GM21526 (cell line): Measurements from ENCODE around the gene KRTAP3-2.

Experiments used
- ATAC-seq: cut with Tn5 transposase; IDR thresholded peaks from one replicate; pipeline ENCODE4 v1.9.1; 2021; ENCODE audit warnings: moderate library complexity; ENCODE audit not compliant: unreplicated experiment, low FRiP score

The KRTAP3-2 gene

GRCh38 chr17:41012326-41013120 is 12.8 kb upstream of the KRTAP3-2 start:
- ATAC-seq, result no peak

GRCh38 chr17:41010441-41010840 is 10.7 kb upstream of the KRTAP3-2 start:
- no peak for ATAC-seq

DNA sequence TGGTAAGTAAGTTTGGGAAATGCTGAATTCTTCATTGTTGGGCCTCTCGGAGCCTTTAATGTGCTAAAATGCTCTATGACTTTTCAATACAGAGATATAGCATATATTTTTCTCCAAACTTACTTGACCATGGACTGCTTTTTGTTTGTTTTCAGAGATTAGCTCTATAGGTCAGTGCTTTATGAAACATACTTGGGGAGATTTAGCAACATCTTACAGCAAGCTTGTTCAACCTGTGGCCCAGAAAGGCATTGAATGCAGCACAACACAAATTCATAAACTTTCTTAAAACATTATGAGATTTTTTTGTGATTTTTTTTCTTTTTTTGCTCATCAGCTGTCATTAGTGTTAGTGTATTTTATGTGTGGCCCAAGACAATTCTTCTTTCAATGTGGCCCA is 10.2 kb upstream of the KRTAP3-2 start:
- no peak for ATAC-seq

- no peak for ATAC-seq
Measured at GRCh38 chr17:41009301-41009760, 9.6 kb upstream of the KRTAP3-2 start.

GRCh38 chr17:41008811-41009210 is 9.1 kb upstream of the KRTAP3-2 start, which contains the start of gene KRTAP3-1:
Gene KRTAP3-1, minus strand, starts transcription at chr17:41009128. Its CDS starts 54 bp downstream, at chr17:41009074.
- ATAC-seq, result no peak

- ATAC-seq, result no peak
Measured at GRCh38 chr17:41004397-41004796, 4.7 kb upstream of the KRTAP3-2 start.

DNA sequence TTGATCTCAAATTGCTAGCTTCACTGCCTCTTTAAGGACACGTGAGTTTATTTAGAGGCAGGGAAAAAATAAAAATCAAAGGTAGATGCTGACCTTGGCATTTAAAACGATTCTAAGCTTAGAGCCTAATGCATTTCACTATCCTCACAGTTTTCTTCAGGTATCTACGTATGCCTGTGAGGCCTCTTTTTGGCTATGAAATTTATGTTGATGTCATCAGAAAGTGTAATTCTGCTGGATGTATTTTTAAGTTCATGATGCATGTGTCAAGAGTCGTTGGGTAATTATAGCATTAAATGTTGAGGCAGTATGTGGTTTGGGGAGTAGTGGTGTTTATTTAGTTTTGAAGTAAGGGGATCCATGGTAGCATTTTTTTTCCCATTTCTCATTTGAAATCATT is 4.2 kb upstream of the KRTAP3-2 start:
- no peak for ATAC-seq

- ATAC-seq, result no peak
Measured at GRCh38 chr17:41002814-41003213, 3.1 kb upstream of the KRTAP3-2 start.

GRCh38 chr17:41001795-41002194 is 2.1 kb upstream of the KRTAP3-2 start:
- no peak for ATAC-seq

DNA sequence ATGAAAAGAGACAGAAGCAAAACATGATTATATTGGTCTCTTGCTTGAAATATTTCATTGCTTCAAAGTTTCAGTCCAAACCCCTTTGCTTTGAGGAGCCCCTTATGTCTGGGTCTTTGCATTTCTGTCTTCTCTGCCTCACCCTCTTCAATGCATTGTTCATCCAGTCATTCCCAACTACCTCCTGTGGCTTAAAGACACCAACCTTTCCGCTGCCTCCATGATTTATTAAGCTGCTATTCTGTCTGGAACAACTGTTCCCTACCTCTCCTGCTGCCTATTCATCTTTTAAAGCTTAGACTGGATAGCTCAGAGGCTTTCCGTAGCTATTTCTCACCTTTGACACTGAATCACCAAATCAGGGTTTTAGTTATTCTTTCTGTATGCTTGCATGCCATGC is 2.3 kb downstream of the KRTAP3-2 start:
- ATAC-seq, result no peak

GRCh38 chr17:40996829-40997228 is 2.9 kb downstream of the KRTAP3-2 start:
- ATAC-seq, result no peak

DNA sequence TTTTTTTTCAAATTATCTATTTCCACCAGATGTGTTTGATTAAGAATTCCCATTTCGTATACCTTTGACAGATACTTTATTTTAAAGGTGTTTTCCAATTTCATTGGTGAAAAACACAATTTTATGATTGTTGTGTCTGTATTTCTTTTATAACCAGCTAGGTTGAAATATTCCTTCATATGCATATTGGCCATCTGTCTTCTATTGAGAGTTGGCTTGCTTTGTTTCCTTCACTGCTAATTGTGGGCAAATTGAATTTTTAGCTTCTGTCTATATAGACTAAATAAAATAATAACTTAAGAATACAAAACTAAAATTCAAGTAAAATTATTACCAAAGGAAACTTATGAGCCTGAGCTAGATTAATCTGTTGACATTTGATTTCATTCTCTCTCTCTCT is 4.6 kb downstream of the KRTAP3-2 start:
- ATAC-seq, result no peak

- ATAC-seq, result no peak
Measured at GRCh38 chr17:40993839-40994238, 5.9 kb downstream of the KRTAP3-2 start, which contains the start of gene KRTAP3-3. Gene KRTAP3-3, minus strand, starts transcription at chr17:40994164. Its CDS starts 67 bp downstream, at chr17:40994097.

DNA sequence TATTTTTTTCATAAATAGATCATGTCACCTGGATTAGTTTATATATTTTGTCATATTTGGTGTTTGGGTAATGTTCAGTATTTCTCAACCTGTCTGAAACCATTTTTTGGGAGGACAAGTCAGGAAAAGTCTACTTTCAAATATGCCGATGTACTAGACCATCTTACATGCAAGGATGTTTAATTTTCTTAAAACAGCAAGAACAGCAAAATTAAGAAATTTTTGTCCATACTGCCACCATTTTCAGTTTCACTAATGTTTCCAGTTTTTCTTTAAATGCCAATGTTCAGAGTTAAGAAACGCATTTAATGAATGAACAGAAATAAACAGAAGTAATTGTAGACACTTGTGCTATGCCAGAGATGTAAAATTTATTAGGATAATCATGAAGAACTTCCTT is 6.6 kb downstream of the KRTAP3-2 start:
- no peak for ATAC-seq

DNA sequence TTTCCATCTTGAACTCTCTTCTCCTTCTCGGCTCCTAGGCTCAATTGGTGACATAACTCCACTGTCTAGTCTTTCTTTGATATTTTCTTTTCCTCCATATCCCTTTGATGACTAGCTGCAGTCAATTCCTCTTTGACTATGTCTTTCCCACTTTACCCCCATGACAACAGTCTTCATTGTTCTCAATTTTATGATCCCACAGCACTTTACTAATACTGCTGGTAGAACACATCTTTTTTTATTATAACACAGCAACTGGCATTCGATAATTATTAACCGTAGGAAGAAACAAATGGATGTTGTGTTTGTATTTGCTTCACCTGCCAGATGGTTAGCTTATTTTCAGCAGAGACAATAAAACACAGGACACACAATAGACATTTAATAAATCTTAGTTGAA is 7.0 kb downstream of the KRTAP3-2 start:
- no peak for ATAC-seq

DNA sequence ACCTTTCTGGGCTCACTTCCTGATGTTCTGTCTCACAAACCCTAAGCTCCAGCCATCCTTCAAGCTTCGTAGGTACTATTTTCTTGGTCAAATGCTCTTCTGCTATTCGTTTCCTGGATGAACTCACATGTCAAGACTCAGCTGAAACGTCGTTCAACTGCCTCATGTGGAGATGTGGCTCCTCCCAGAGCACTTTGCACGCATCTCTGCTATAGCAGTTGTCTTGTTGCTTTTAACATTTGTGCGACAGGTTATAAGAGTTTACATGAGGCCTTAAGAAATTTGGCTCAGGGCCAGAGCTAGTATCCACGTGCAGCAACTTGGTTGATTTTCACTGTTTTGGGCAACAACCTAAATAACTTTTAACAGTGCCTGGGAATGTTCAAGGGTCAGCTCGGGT is 12.8 kb downstream of the KRTAP3-2 start:
- ATAC-seq, result no peak

DNA sequence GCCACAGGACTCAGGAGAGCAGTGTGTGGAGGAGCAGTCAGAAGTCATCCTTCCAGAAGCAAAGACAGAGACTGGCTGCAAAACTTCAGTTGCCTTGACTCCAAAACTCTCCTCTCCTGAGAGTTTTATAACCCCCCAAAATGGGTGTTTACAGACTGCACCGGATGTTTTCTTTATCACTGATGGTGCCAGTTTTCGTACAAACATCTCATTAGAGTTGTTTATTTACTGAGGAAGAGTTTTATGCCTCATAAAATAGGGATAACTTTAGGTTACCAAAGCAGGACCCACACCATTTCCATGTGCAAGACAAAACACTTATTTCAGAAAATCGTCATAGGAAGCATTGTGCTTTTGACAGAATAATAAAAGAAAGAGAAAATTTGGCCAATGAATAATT is 15.5 kb downstream of the KRTAP3-2 start, which contains the start of gene KRT40:
KRT40 (minus strand) TSS at position 101 of the 400 bp plus-strand sequence; CDS start at position 48, 53 bp downstream.
- ATAC-seq, result no peak

GRCh38 chr17:40981115-40981514 is 18.6 kb downstream of the KRTAP3-2 start:
- no peak for ATAC-seq

DNA sequence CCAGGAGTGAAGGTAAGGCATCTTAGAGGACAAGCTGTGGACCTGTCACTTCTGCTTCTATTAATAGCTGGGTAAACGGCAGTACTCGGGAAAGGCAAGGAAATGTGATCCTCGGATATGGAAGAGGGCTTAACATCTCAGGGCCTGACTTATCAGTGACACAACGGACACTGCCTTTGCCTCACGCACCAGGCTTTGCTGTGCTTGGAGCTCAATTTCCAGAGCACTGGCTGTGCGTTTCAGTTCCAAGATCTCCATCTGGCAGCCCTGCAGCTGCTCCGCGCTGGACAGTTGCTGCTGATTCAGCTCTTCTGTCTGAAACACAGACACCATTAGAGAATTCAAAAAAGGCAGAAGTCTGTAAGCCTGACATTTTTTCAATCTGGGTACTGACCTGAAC is 19.1 kb downstream of the KRTAP3-2 start:
- no peak for ATAC-seq

DNA sequence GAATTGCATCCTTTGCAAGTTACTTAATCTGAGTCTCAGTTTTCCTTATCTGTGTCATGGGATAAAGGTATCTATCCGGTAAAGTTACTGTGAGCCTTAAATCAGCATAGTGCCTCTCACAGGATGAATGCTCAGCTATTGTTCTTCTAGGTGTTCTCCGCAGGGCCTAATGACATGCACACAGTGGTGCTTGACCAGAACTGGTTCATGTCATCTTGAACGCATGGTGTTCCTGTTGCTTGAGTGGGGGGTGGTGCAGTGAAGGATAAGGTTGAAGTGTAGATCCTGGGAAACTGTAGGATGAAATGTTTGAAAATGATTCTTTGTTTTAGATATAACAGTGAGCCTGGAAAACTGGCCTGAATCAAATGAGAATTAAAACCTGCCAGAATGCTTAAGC is 19.6 kb downstream of the KRTAP3-2 start:
- ATAC-seq, result no peak

DNA sequence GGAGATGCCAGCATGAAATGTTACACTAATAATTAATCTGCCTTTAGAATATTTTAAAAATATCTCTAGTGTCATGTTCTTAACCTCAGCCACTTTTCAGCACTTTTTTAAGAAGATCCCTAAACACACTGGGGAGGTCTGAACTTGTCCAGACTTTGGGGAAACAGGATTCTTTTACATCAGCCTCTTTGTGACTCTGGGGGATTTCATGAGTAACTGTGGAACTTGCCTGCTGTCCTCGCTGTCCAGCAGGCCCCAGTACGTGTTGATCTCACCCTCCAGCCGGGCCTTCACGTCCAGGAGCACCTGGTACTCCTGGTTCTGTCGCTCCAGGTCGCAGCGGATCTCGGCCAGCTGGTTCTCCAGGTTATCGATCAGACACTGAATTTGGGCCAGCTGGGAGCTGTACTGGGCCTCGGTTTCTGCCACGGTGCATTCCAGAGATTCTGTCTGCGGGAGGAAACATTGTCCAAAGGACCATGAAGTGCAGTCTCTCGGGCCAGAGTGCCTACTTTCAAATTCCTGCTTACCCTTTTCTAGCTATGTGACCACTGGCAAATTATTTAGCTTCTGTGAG is 21.0 kb downstream of the KRTAP3-2 start:
- ATAC-seq, result no peak

- ATAC-seq, result no peak
Measured at GRCh38 chr17:40975516-40975915, 24.2 kb downstream of the KRTAP3-2 start.
